ENCODE measurements around the gene DOK3. TPM values are rescaled to one million over a fixed set of nuclear protein-coding genes. Genes with fewer than 3 reads are reported as not detected.

DOK3 gene
- total and polyA plus RNA-seq, 10 of the 15 experiments (the other 5 are each of a cell fraction or from before 2014, with no cell fraction given) = 6.6 to 107 (median 52.1) TPM

DNA sequence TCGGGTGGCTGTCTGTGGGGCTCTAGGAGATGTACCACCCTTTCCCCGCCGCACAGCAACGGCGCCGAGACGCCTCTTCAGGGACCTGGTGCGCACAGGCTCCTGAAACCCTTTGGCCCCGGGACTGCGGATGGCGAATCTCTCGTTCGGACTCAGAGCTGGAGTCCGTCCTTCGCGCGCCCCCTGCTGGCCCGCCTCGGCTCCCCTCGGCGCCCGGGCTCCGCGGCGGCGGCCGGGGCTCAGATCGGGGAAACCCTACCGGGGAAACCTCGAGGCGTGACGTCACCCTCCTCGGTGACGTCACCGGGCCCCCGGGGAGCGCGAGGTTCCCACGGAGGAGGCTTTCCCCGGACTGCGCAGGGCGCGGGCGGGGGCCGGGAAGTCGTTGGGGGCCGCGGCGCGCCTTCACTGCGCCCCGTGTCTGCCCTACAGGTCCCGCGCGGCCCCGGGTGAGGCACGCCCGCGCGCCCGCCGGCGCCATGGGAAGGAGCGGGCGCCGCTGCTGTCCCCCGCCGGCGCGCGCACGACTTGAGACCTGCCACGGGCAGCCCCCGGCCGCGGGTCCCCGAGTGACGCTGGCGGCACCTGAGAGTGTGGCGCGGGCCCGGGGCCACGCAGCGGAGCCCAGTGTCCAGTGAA is 55.1 kb downstream of the DOK3 start (continued):
- TF ChIP-seq, protein P1, sequence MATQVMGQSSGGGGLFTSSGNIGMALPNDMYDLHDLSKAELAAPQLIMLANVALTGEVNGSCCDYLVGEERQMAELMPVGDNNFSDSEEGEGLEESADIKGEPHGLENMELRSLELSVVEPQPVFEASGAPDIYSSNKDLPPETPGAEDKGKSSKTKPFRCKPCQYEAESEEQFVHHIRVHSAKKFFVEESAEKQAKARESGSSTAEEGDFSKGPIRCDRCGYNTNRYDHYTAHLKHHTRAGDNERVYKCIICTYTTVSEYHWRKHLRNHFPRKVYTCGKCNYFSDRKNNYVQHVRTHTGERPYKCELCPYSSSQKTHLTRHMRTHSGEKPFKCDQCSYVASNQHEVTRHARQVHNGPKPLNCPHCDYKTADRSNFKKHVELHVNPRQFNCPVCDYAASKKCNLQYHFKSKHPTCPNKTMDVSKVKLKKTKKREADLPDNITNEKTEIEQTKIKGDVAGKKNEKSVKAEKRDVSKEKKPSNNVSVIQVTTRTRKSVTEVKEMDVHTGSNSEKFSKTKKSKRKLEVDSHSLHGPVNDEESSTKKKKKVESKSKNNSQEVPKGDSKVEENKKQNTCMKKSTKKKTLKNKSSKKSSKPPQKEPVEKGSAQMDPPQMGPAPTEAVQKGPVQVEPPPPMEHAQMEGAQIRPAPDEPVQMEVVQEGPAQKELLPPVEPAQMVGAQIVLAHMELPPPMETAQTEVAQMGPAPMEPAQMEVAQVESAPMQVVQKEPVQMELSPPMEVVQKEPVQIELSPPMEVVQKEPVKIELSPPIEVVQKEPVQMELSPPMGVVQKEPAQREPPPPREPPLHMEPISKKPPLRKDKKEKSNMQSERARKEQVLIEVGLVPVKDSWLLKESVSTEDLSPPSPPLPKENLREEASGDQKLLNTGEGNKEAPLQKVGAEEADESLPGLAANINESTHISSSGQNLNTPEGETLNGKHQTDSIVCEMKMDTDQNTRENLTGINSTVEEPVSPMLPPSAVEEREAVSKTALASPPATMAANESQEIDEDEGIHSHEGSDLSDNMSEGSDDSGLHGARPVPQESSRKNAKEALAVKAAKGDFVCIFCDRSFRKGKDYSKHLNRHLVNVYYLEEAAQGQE (IDR thresholded peaks at IDR 0.05; ENCODE audit: low read depth, low read length) = no peak
- TF ChIP-seq TARDBP (IDR thresholded peaks at IDR 0.05; ENCODE audit: borderline replicate concordance) (no peak; the same call in 1 of the 2 replicates), SMARCA5 (IDR thresholded peaks at IDR 0.05) (peak; percentile 67; the same call in 1 of the 2 replicates), POLR2A (IDR thresholded peaks at IDR 0.05; ENCODE audit: low read depth, low read length) (no peak), CHD4 (IDR thresholded peaks at IDR 0.05) (no peak), TBL1XR1 (IDR thresholded peaks at IDR 0.05; ENCODE audit: low read depth, low read length) (peak; percentile 99), ZBED1 (IDR thresholded peaks at IDR 0.05; ENCODE audit: borderline replicate concordance) (peak; percentile 50; the same call in 1 of the 2 replicates), MTA3 (IDR thresholded peaks at IDR 0.05; ENCODE audit: borderline replicate concordance, low read length) (no peak), STAT1 (conservative IDR thresholded peaks at IDR 0.05) (no peak), EZH2 (IDR thresholded peaks at IDR 0.05; ENCODE audit: borderline replicate concordance, control insufficient read depth, low read depth, low read length) (no peak), KLF5 (IDR thresholded peaks at IDR 0.05; ENCODE audit: partially characterized antibody) (peak; percentile 17), NR2F1 (conservative IDR thresholded peaks at IDR 0.05) (peak; percentile 82), IKZF1 (conservative IDR thresholded peaks at IDR 0.05) (peak; percentile 98), ATF7 (IDR thresholded peaks at IDR 0.05; ENCODE audit: low read depth) (peak; percentile 95), STAT3 (IDR thresholded peaks at IDR 0.05; ENCODE audit: low read depth, low read length) (no peak), GATAD2B (conservative IDR thresholded peaks at IDR 0.05; ENCODE audit: low read depth) (peak; percentile 98), ESRRA (IDR thresholded peaks at IDR 0.05; ENCODE audit: low read length) (no peak), RUNX3 (IDR thresholded peaks at IDR 0.05; ENCODE audit: low read length) (no peak), ZZZ3 (IDR thresholded peaks at IDR 0.05; ENCODE audit: control insufficient read depth, insufficient read length, low read depth) (no peak), SUZ12 (IDR thresholded peaks at IDR 0.05; ENCODE audit: unreplicated experiment) (no peak), SIX5 (IDR thresholded peaks at IDR 0.05; ENCODE audit: low read depth, low read length, severe bottlenecking) (no peak)
- TF ChIP-seq, protein P2, sequence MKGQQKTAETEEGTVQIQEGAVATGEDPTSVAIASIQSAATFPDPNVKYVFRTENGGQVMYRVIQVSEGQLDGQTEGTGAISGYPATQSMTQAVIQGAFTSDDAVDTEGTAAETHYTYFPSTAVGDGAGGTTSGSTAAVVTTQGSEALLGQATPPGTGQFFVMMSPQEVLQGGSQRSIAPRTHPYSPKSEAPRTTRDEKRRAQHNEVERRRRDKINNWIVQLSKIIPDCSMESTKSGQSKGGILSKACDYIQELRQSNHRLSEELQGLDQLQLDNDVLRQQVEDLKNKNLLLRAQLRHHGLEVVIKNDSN (IDR thresholded peaks at IDR 0.05; ENCODE audit: borderline replicate concordance, extremely low read length, insufficient read depth, low read depth, low read length) = no peak
- TF ChIP-seq, protein P3, sequence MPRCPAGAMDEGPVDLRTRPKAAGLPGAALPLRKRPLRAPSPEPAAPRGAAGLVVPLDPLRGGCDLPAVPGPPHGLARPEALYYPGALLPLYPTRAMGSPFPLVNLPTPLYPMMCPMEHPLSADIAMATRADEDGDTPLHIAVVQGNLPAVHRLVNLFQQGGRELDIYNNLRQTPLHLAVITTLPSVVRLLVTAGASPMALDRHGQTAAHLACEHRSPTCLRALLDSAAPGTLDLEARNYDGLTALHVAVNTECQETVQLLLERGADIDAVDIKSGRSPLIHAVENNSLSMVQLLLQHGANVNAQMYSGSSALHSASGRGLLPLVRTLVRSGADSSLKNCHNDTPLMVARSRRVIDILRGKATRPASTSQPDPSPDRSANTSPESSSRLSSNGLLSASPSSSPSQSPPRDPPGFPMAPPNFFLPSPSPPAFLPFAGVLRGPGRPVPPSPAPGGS (IDR thresholded peaks at IDR 0.05; ENCODE audit: borderline replicate concordance, insufficient read depth, low read depth, low read length, poor library complexity, severe bottlenecking) = no peak
- TF ChIP-seq, protein P4, sequence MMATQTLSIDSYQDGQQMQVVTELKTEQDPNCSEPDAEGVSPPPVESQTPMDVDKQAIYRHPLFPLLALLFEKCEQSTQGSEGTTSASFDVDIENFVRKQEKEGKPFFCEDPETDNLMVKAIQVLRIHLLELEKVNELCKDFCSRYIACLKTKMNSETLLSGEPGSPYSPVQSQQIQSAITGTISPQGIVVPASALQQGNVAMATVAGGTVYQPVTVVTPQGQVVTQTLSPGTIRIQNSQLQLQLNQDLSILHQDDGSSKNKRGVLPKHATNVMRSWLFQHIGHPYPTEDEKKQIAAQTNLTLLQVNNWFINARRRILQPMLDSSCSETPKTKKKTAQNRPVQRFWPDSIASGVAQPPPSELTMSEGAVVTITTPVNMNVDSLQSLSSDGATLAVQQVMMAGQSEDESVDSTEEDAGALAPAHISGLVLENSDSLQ (IDR thresholded peaks at IDR 0.05) = no peak

Measured in GM12878 (cell line).